Type B pancreatic cell (in vitro differentiated cells): ENCODE data around the gene UGT1A4. TPM values are rescaled to one million over a fixed set of nuclear protein-coding genes. Genes with fewer than 3 reads are reported as not detected.
A peak's percentile ranks its signal among the peaks of the same experiment; 100 is the strongest.

ENCODE experiments used
- DNase-seq: peaks from one replicate; pipeline ENCODE4 v3.0.0; 2021; ENCODE audit warnings: mixed read lengths; ENCODE audit not compliant: unreplicated experiment; ENCODE audit errors: extremely low spot score
- H3K27ac Mint-ChIP-seq: 2 replicates; pipeline ENCODE4 v1.8.0; 2021; ENCODE audit warnings: mild to moderate bottlenecking, mixed read lengths
- H3K27me3 Mint-ChIP-seq: 2 replicates; pipeline ENCODE4 v1.8.0; 2021; ENCODE audit warnings: mixed read lengths
- H3K36me3 Mint-ChIP-seq: 2 replicates; pipeline ENCODE4 v1.8.0; 2021; ENCODE audit warnings: mixed read lengths
- H3K4me1 Mint-ChIP-seq: one replicate; pipeline ENCODE4 v1.8.0; 2021; ENCODE audit warnings: mixed read lengths; ENCODE audit not compliant: unreplicated experiment
- H3K4me3 Mint-ChIP-seq: 2 replicates; pipeline ENCODE4 v1.8.0; 2021; ENCODE audit warnings: mild to moderate bottlenecking, mixed read lengths
- H3K9me3 Mint-ChIP-seq: 2 replicates; pipeline ENCODE4 v1.8.0; 2021; ENCODE audit warnings: mixed read lengths
- CTCF ChIP-seq: fragments of 200-600 bp; sonication (generic); conservative IDR thresholded peaks from 2 replicates; pipeline ENCODE4 v1.5.0; 2021; ENCODE audit warnings: antibody characterized with exemption, mild to moderate bottlenecking
- total RNA-seq: library from RNA; stranded (reverse); gene quantifications from 2 replicates; pipeline ENCODE4 v1.2.1, GENCODE V29; 2021; ENCODE audit warnings: low replicate concordance

The UGT1A4 gene
- total RNA-seq, 1 donor from 2014 or later = not detected

GRCh38 chr2:233817361-233817911 lies 98.9 kb downstream of the UGT1A4 start:
- Mint-ChIP-seq H3K27me3 (peaks cover 9% of the 10 kb centered on the region), H3K9me3 (no peaks in the 10 kb centered on the region), H3K36me3 (no peaks in the 10 kb centered on the region), H3K4me1 (peaks cover 11% of the 10 kb centered on the region), H3K27ac (no peak overlapping the region), H3K4me3 (no peak overlapping the region)
- no peak for TF ChIP-seq CTCF
- DNase-seq = peak; percentile 45

GRCh38 chr2:233817995-233818638 lies 99.6 kb downstream of the UGT1A4 start:
- no peak for TF ChIP-seq CTCF
- Mint-ChIP-seq H3K4me3 (no peak overlapping the region), H3K27me3 (peaks cover 6% of the 10 kb centered on the region), H3K9me3 (no peaks in the 10 kb centered on the region), H3K27ac (no peak overlapping the region), H3K36me3 (no peaks in the 10 kb centered on the region), H3K4me1 (peaks cover 11% of the 10 kb centered on the region)
- DNase-seq = peak; percentile 47

GRCh38 chr2:233818639-233819621 lies 100.4 kb downstream of the UGT1A4 start:
- no peak for TF ChIP-seq CTCF
- H3K4me1 Mint-ChIP-seq = peaks cover 11% of the 10 kb centered on the region
- H3K36me3 Mint-ChIP-seq = no peaks in the 10 kb centered on the region
- peaks cover 6% of the 10 kb centered on the region for H3K27me3 Mint-ChIP-seq
- no peaks in the 10 kb centered on the region for H3K9me3 Mint-ChIP-seq
- peak; percentile 64 for DNase-seq
- no peak overlapping the region for H3K27ac Mint-ChIP-seq
- no peak overlapping the region for H3K4me3 Mint-ChIP-seq

- peaks cover 4% of the 10 kb centered on the region for H3K27me3 Mint-ChIP-seq
These were observed 101.6 kb downstream of the UGT1A4 start for GRCh38 chr2:233819884-233820773.

More at GRCh38 chr2:233819884-233820773, 101.6 kb downstream of the UGT1A4 start:
- peak; percentile 62 for DNase-seq
- TF ChIP-seq CTCF = no peak
- Mint-ChIP-seq H3K9me3 (no peaks in the 10 kb centered on the region), H3K4me1 (peaks cover 11% of the 10 kb centered on the region), H3K36me3 (no peaks in the 10 kb centered on the region), H3K27ac (no peak overlapping the region), H3K4me3 (no peak overlapping the region)
